HCT116 (cell line): ENCODE measurements around the gene MTRF1L. TPM values are rescaled to one million over a fixed set of nuclear protein-coding genes. Genes with fewer than 3 reads are reported as not detected.

ENCODE experiments used
- ATAC-seq: fragments of 200-7000 bp; cut with Tn5 transposase; 2 replicates; pipeline ENCODE4 v1.9.1; 2020; ENCODE audit warnings: mild to moderate bottlenecking, moderate library complexity
- BruUV-seq: library from RNA; stranded (reverse); fragments of 400-500 nt; replicated peaks from 2 replicates; lab custom pipeline; 2021; lab: Mats Ljungman, UMichigan
- CTCF ChIA-PET: fragments of 300-600 bp; sonication (Branson Sonifier 250); formaldehyde crosslinking; loops from one replicate; lab custom pipeline; 2021; ENCODE audit warnings: antibody characterized with exemption; lab: Charles Lee
- POLR2A ChIA-PET: fragments of 300-600, 350-600 bp; sonication (Branson Sonifier 250); formaldehyde crosslinking; loops from one replicate; lab custom pipeline; 2021; ENCODE audit warnings: antibody characterized with exemption; lab: Charles Lee
- RAD21 ChIA-PET, 2 experiments: fragments of 300-600 bp; sonication (Branson Sonifier 250); formaldehyde crosslinking; loops; one replicate each; lab custom pipeline; 2023; ENCODE audit warnings: low total read pairs in 2 of 2; ENCODE audit not compliant: uncharacterized antibody in 2 of 2, unreplicated experiment in 2 of 2, low non-redundant PET in 1 of 2; lab: Charles Lee
- DNase-seq: peaks from one replicate; pipeline ENCODE4 v3.0.0-alpha.2; 2010; ENCODE audit warnings: low read depth, low spot score
- H2AFZ ChIP-seq: fragments of 200-600 bp; shearing (Covaris generic), sonication (generic); 2 replicates; pipeline ENCODE4 v1.6.1; 2017; ENCODE audit warnings: low read depth, mixed run types, mixed read lengths, antibody characterized with exemption, low read length; ENCODE audit not compliant: poor library complexity, severe bottlenecking
- H3K27ac ChIP-seq: 2 replicates; pipeline ENCODE4 v1.5.1; 2012; ENCODE audit warnings: low read depth, low read length
- H3K27me3 ChIP-seq: fragments of 200-600 bp; sonication (generic); 2 replicates; pipeline ENCODE4 v1.6.1; 2016; ENCODE audit warnings: mixed run types, low read length, mixed read lengths; ENCODE audit not compliant: insufficient read depth
- H3K36me3 ChIP-seq, 2 experiments: fragments of 200-500 bp in 1 of 2; fragments of 200-600 bp in 1 of 2; sonication (Bioruptor generic) in 1 of 2; sonication (generic) in 1 of 2; 2 replicates each; pipeline versions ENCODE4 v1.5.1 to v1.6.1; 2014 to 2016; ENCODE audit warnings: low read length in 2 of 2, inconsistent platforms in 1 of 2, mixed read lengths in 1 of 2, mixed run types in 1 of 2; ENCODE audit not compliant: insufficient read depth in 2 of 2, control insufficient read depth in 1 of 2
- H3K4me1 ChIP-seq, 2 experiments: fragments of 200-600 bp in 1 of 2; sonication (generic) in 1 of 2; 2 replicates each; pipeline versions ENCODE4 v1.5.1 to v1.6.1; 2012 to 2017; ENCODE audit warnings: low read length in 2 of 2, inconsistent platforms in 1 of 2, mild to moderate bottlenecking in 1 of 2, mixed read lengths in 1 of 2, mixed run types in 1 of 2, moderate library complexity in 1 of 2; ENCODE audit not compliant: insufficient read depth in 2 of 2, control insufficient read depth in 1 of 2
- H3K4me2 ChIP-seq: fragments of 200-600 bp; sonication (generic); 2 replicates; pipeline ENCODE4 v1.6.1; 2017; ENCODE audit warnings: mixed run types, low read length, mixed read lengths
- H3K4me3 ChIP-seq, 2 experiments: fragments of 200-600 bp in 1 of 2; sonication (generic) in 1 of 2; replicated peaks in 1 of 2; 2 replicates each; pipeline ENCODE4 v1.5.1; 2011 to 2016; ENCODE audit warnings: low read length in 2 of 2, control low read depth in 1 of 2, low read depth in 1 of 2, mild to moderate bottlenecking in 1 of 2, mixed read lengths in 1 of 2, mixed run types in 1 of 2
- H3K79me2 ChIP-seq: fragments of 200-600 bp; sonication (generic); 2 replicates; pipeline ENCODE4 v1.6.1; 2017; ENCODE audit warnings: mild to moderate bottlenecking, mixed run types, low read length, moderate library complexity, mixed read lengths; ENCODE audit not compliant: insufficient read depth
- H3K9ac ChIP-seq: fragments of 200-600 bp; sonication (generic); 2 replicates; pipeline ENCODE4 v1.6.1; 2016; ENCODE audit warnings: low read length, mixed read lengths
- H3K9me2 ChIP-seq: fragments of 200-600 bp; sonication (generic), shearing (Covaris generic); 2 replicates; pipeline ENCODE4 v1.6.1; 2017; ENCODE audit warnings: mixed run types, mild to moderate bottlenecking, moderate library complexity; ENCODE audit not compliant: insufficient read depth
- H3K9me3 ChIP-seq, 2 experiments: fragments of 200-500 bp in 1 of 2; fragments of 200-600 bp in 1 of 2; sonication (Bioruptor generic) in 1 of 2; sonication (generic) in 1 of 2; 2 replicates each; pipeline ENCODE4 v1.6.1; 2014 to 2017; ENCODE audit warnings: low read length in 2 of 2, mixed read lengths in 2 of 2, inconsistent platforms in 1 of 2, low read depth in 1 of 2, mild to moderate bottlenecking in 1 of 2, mixed run types in 1 of 2, moderate library complexity in 1 of 2; ENCODE audit not compliant: control insufficient read depth in 1 of 2, insufficient read depth in 1 of 2
- H4K20me1 ChIP-seq: fragments of 200-600 bp; sonication (generic), shearing (Covaris generic); 2 replicates; pipeline ENCODE4 v1.6.1; 2017; ENCODE audit warnings: mixed run types, mild to moderate bottlenecking, moderate library complexity; ENCODE audit not compliant: insufficient read depth
- CBX3 ChIP-seq: IDR thresholded peaks from 2 replicates; pipeline ENCODE4 v1.6.1; 2012; ENCODE audit warnings: low read depth
- EGR1 ChIP-seq: IDR thresholded peaks from 2 replicates; pipeline ENCODE4 v1.6.1; 2012; ENCODE audit warnings: low read depth
- EZH2 ChIP-seq: fragments of 200-600 bp; sonication (generic); IDR thresholded peaks from 2 replicates; pipeline ENCODE4 v1.6.1; 2017; ENCODE audit warnings: antibody characterized with exemption, mixed run types
- FOSL1 ChIP-seq: IDR thresholded peaks from 2 replicates; pipeline ENCODE4 v1.6.1; 2012; ENCODE audit warnings: low read depth
- POLR2A ChIP-seq: IDR thresholded peaks from 2 replicates; pipeline ENCODE4 v1.7.0; 2011; ENCODE audit warnings: borderline replicate concordance; ENCODE audit not compliant: insufficient read depth, insufficient read length; ENCODE audit errors: extremely low read depth
- POLR2AphosphoS5 ChIP-seq: IDR thresholded peaks from 2 replicates; pipeline ENCODE4 v1.6.1; 2011; ENCODE audit warnings: mild to moderate bottlenecking, low read depth, low read length, moderate library complexity
- RAD21 ChIP-seq: IDR thresholded peaks from 2 replicates; pipeline ENCODE4 v1.6.1; 2012; ENCODE audit warnings: low read depth, mild to moderate bottlenecking
- SIN3A ChIP-seq: IDR thresholded peaks from 2 replicates; pipeline ENCODE4 v1.6.1; 2012; ENCODE audit warnings: low read depth
- SP1 ChIP-seq: IDR thresholded peaks from 2 replicates; pipeline ENCODE4 v1.6.1; 2012; ENCODE audit warnings: low read depth
- SRF ChIP-seq: IDR thresholded peaks from 2 replicates; pipeline ENCODE4 v1.6.1; 2012; ENCODE audit warnings: low read depth
- TCF7L2 ChIP-seq: IDR thresholded peaks from 2 replicates; pipeline ENCODE4 v1.7.0; 2011; ENCODE audit warnings: borderline replicate concordance, inconsistent platforms; ENCODE audit not compliant: insufficient read depth, insufficient read length; ENCODE audit errors: extremely low read depth
- YY1 ChIP-seq: IDR thresholded peaks from 2 replicates; pipeline ENCODE4 v1.6.1; 2011; ENCODE audit warnings: low read length, low read depth, moderate library complexity, mild to moderate bottlenecking; ENCODE audit not compliant: insufficient replicate concordance; ENCODE audit errors: extremely low read depth
- ZFX ChIP-seq: fragments of 450-650 bp; IDR thresholded peaks from 2 replicates; pipeline ENCODE4 v1.6.1; 2017
- ZNF274 ChIP-seq: fragments of 200-500 bp; sonication (Bioruptor generic); IDR thresholded peaks from 2 replicates; pipeline ENCODE4 v1.6.1; 2014; ENCODE audit warnings: mild to moderate bottlenecking, low read depth, low read length, inconsistent platforms
- intact Hi-C: fragments of 100-400 bp; cut with micrococcal nuclease; formaldehyde crosslinking; loops from 2 replicates; pipeline ENCODE4 v1.10.0; 2022
- total RNA-seq: library from RNA; stranded (reverse); gene quantifications from one replicate; pipeline ENCODE4 v1.2.1, GENCODE V29; 2021; ENCODE audit not compliant: unreplicated experiment
- TF ChIP-seq, protein P1 (sequence below): IDR thresholded peaks from 2 replicates; pipeline ENCODE4 v1.6.1; 2011; ENCODE audit warnings: mild to moderate bottlenecking, low read length, moderate library complexity; ENCODE audit not compliant: insufficient replicate concordance; ENCODE audit errors: extremely low read depth
- TF ChIP-seq, protein P2 (sequence below): IDR thresholded peaks from 2 replicates; pipeline ENCODE4 v1.6.1; 2012; ENCODE audit warnings: low read depth
- TF ChIP-seq, protein P3 (sequence below), 3 experiments: fragments of 200-600 bp in 1 of 3; sonication (generic) in 1 of 3; IDR thresholded peaks in 2 of 3; conservative IDR thresholded peaks in 1 of 3; 2 replicates each; pipeline ENCODE4 v1.5.1; 2012 to 2017; ENCODE audit warnings: low read depth in 2 of 3, low read length in 2 of 3, antibody characterized with exemption in 1 of 3, borderline replicate concordance in 1 of 3, control low read depth in 1 of 3, mild to moderate bottlenecking in 1 of 3, mixed read lengths in 1 of 3, mixed run types in 1 of 3, moderate library complexity in 1 of 3; ENCODE audit not compliant: insufficient read depth in 1 of 3
- TF ChIP-seq, protein P4 (sequence below): IDR thresholded peaks from 2 replicates; pipeline ENCODE4 v1.6.1; 2012
- TF ChIP-seq, protein P5 (sequence below): IDR thresholded peaks from 2 replicates; pipeline ENCODE4 v1.6.1; 2012

MTRF1L gene
- total RNA-seq, 1 experiment from 2014 or later: 26.2 TPM

DNA sequence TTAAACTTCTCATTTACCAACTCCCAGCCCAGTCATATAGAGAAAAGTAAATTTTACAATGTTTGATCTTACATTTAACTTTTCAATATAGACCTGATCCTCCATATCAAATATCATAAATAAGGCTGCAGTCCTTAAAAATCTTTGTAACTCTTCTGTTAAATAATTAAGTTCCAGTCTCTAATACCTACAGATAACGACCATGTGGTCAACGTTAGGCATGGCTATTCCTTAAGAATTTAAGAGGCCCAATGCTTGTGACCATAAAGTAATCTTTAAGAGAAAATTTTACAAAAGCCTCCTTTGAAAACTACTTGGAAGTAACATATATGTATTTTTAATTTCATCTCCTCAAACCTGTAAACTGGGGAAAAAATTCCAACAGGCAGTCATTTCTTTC lies 21.3 kb downstream of the MTRF1L start:
- ChIA-PET RAD21 (no interaction called here), POLR2A (no interaction called here), CTCF (no interaction called here)
- peak overlapping the region; percentile 91 for H3K4me2 ChIP-seq
- H3K9me2 ChIP-seq: no peaks in the 10 kb centered on the region
- peak overlapping the region; percentile 99 for H3K9ac ChIP-seq
- no peak for DNase-seq
- peak overlapping the region; percentile 93 to 94 for H3K4me3 ChIP-seq
- TSS peak; percentile 53 for BruUV-seq
- no peaks in the 10 kb centered on the region for H3K27me3 ChIP-seq
- H3K4me1 ChIP-seq: peaks cover 8 to 28% of the 10 kb centered on the region in 2 experiments; a peak in 3 of 4 replicates
- ATAC-seq: no peak
- intact Hi-C loops: no loop called here
- peaks cover 8 to 39% of the 10 kb centered on the region in 2 experiments; a peak in 3 of 4 replicates for H3K36me3 ChIP-seq
- peaks cover 14% of the 10 kb centered on the region; the same call in 1 of the 2 replicates for H4K20me1 ChIP-seq
- no peak for TF ChIP-seq CBX3
- no peak for TF ChIP-seq YY1
- TF ChIP-seq, protein P1, sequence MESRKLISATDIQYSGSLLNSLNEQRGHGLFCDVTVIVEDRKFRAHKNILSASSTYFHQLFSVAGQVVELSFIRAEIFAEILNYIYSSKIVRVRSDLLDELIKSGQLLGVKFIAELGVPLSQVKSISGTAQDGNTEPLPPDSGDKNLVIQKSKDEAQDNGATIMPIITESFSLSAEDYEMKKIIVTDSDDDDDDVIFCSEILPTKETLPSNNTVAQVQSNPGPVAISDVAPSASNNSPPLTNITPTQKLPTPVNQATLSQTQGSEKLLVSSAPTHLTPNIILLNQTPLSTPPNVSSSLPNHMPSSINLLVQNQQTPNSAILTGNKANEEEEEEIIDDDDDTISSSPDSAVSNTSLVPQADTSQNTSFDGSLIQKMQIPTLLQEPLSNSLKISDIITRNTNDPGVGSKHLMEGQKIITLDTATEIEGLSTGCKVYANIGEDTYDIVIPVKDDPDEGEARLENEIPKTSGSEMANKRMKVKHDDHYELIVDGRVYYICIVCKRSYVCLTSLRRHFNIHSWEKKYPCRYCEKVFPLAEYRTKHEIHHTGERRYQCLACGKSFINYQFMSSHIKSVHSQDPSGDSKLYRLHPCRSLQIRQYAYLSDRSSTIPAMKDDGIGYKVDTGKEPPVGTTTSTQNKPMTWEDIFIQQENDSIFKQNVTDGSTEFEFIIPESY: no peak
- no peak for TF ChIP-seq SRF
- no peak for TF ChIP-seq TCF7L2
- no peak for TF ChIP-seq SIN3A
- no peak for TF ChIP-seq POLR2AphosphoS5
- TF ChIP-seq SP1: no peak
- TF ChIP-seq POLR2A: no peak
- TF ChIP-seq, protein P2, sequence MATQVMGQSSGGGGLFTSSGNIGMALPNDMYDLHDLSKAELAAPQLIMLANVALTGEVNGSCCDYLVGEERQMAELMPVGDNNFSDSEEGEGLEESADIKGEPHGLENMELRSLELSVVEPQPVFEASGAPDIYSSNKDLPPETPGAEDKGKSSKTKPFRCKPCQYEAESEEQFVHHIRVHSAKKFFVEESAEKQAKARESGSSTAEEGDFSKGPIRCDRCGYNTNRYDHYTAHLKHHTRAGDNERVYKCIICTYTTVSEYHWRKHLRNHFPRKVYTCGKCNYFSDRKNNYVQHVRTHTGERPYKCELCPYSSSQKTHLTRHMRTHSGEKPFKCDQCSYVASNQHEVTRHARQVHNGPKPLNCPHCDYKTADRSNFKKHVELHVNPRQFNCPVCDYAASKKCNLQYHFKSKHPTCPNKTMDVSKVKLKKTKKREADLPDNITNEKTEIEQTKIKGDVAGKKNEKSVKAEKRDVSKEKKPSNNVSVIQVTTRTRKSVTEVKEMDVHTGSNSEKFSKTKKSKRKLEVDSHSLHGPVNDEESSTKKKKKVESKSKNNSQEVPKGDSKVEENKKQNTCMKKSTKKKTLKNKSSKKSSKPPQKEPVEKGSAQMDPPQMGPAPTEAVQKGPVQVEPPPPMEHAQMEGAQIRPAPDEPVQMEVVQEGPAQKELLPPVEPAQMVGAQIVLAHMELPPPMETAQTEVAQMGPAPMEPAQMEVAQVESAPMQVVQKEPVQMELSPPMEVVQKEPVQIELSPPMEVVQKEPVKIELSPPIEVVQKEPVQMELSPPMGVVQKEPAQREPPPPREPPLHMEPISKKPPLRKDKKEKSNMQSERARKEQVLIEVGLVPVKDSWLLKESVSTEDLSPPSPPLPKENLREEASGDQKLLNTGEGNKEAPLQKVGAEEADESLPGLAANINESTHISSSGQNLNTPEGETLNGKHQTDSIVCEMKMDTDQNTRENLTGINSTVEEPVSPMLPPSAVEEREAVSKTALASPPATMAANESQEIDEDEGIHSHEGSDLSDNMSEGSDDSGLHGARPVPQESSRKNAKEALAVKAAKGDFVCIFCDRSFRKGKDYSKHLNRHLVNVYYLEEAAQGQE: no peak
- TF ChIP-seq ZFX: no peak
- TF ChIP-seq, protein P3, sequence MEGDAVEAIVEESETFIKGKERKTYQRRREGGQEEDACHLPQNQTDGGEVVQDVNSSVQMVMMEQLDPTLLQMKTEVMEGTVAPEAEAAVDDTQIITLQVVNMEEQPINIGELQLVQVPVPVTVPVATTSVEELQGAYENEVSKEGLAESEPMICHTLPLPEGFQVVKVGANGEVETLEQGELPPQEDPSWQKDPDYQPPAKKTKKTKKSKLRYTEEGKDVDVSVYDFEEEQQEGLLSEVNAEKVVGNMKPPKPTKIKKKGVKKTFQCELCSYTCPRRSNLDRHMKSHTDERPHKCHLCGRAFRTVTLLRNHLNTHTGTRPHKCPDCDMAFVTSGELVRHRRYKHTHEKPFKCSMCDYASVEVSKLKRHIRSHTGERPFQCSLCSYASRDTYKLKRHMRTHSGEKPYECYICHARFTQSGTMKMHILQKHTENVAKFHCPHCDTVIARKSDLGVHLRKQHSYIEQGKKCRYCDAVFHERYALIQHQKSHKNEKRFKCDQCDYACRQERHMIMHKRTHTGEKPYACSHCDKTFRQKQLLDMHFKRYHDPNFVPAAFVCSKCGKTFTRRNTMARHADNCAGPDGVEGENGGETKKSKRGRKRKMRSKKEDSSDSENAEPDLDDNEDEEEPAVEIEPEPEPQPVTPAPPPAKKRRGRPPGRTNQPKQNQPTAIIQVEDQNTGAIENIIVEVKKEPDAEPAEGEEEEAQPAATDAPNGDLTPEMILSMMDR (IDR thresholded peaks at IDR 0.05 in 2 of 3, conservative IDR thresholded peaks at IDR 0.05 in 1 of 3; ENCODE audit: borderline replicate concordance in 1 of 3, insufficient read depth in 1 of 3, low read depth in 2 of 3, low read length in 2 of 3): no peak
- no peak for TF ChIP-seq EZH2
- TF ChIP-seq, protein P4, sequence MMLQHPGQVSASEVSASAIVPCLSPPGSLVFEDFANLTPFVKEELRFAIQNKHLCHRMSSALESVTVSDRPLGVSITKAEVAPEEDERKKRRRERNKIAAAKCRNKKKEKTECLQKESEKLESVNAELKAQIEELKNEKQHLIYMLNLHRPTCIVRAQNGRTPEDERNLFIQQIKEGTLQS: no peak
- TF ChIP-seq FOSL1: no peak
- no peak for TF ChIP-seq ZNF274
- TF ChIP-seq, protein P5, sequence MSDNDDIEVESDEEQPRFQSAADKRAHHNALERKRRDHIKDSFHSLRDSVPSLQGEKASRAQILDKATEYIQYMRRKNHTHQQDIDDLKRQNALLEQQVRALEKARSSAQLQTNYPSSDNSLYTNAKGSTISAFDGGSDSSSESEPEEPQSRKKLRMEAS: no peak
- TF ChIP-seq EGR1: no peak
- TF ChIP-seq RAD21: no peak
- H3K9me3 ChIP-seq: no peaks in the 10 kb centered on the region
- peaks cover 93% of the 10 kb centered on the region for H3K79me2 ChIP-seq
- H2AFZ ChIP-seq: no peak overlapping the region
- no peak overlapping the region for H3K27ac ChIP-seq
